Mucosa of gallbladder (tissue), 1 donor: ENCODE data around the gene CMIP. TPM values are rescaled to one million over a fixed set of nuclear protein-coding genes. Genes with fewer than 3 reads are reported as not detected.

ENCODE experiments used
- DNase-seq: peaks from one replicate; pipeline ENCODE4 v3.0.0-alpha.2; 2020; ENCODE audit warnings: low spot score
- total RNA-seq: library from RNA; stranded (reverse); gene quantifications from one replicate; pipeline ENCODE4 v1.2.1, GENCODE V29; 2021
- donor health status: DM: no; HTN: no; CAD: no.

CMIP gene
- total RNA-seq, 1 donor from 2014 or later = 95.5 TPM

GRCh38 chr16:81637336-81638235, 193.0 kb downstream of the CMIP start:
- DNase-seq = no peak

GRCh38 chr16:81638286-81638945, 193.8 kb downstream of the CMIP start:
- DNase-seq = no peak

GRCh38 chr16:81639348-81639747, 194.7 kb downstream of the CMIP start:
- no peak for DNase-seq

DNA sequence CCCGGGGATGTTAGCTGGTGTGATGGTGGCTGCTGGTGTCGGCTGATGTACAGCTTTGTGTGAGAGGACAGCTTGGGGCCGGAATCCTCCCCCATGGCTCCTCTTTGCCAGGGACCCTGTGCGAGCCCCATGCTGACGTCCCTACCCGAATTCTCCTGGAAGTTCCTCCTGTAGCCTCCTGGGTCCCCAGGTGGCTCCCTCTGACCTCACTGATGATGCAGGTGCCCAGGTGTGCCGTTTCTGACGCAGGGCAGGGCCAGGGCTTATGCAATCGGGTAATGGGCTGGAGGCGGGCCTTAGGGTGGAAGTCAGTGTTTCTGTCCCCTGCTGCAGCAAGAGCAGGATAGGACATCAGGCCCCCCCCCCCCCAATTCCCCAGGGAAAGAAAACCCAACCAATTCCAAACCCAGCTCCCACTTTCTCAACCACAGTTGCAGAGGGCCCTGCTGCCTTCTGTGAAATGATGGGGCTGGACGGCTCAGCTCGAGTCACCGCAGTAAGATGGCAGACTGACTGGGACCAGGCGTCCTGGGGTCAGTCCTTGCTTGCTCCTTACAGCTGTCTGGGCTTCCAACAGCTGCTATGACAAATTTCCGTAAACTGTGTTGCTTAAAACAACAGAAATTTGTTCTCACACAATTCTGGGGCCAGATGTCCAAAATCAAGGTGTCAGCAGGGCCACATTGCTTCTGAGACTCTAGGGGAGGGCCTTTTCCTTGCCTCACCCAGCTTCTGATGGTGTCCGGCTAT, 195.5 kb downstream of the CMIP start:
- no peak for DNase-seq

DNA sequence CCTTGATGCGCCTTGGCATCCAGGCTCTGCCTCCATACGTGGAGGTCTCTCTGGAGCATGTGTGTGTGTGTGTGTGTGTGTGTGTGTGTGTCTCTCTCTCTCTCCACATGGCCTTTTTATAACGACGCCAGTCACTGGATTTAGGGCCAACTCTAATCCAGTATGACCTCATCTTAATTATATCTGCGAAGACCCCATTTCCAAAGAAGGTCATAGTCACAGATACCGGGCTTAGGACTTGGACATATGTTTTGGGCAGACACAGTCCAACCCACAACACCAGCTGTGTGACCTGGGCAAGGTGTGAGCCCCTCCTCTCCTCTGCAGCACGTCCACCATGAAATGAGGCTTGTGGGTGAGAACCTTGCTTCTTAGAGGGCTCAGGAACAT, 196.1 kb downstream of the CMIP start:
- no peak for DNase-seq

- no peak for DNase-seq
Measured at GRCh38 chr16:81641395-81642106, 196.9 kb downstream of the CMIP start.

DNA sequence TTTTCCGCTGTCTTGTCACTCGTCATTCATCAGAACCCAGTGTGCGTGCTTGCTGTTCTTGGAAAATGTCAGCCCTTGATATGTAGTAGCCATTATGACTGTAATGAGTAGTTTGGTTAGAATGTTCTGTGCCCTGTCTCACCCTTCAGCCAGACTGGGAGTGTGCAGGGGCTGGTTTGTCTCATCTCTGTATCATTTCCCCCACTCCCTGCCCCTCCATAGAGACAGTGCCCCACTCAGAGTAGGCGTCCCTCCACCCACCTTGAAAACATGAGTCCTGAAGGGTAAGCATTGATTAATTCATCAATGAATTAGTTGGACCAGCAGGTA, 197.5 kb downstream of the CMIP start:
- DNase-seq = no peak

- DNase-seq = no peak
Measured at GRCh38 chr16:81642943-81643342, 198.3 kb downstream of the CMIP start.

DNA sequence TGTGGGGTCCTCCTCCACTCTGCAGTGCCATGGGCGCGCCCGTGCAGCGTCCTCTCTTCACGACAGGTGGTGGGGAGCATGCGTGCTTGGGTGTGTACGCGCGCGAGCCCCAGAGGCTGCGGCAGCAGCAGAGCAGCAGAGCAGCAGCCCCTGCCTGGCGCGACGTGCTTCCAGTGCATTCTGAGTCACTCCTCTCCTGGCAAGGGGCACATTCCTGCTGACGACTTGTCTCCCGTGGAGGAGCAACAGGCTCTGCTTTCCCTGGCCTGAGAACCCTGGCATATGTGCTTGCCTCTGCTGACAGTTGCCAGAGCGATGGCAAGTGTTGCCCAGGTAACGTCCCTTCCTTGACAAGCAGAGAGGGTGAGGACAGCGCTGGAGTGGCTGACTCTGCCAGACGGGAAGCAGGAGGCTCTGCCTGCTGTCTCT, 200.7 kb downstream of the CMIP start:
- DNase-seq = peak; percentile 79

GRCh38 chr16:81645925-81646324, 201.3 kb downstream of the CMIP start:
- DNase-seq = no peak

GRCh38 chr16:81646561-81646960, 202.0 kb downstream of the CMIP start:
- DNase-seq = no peak

DNA sequence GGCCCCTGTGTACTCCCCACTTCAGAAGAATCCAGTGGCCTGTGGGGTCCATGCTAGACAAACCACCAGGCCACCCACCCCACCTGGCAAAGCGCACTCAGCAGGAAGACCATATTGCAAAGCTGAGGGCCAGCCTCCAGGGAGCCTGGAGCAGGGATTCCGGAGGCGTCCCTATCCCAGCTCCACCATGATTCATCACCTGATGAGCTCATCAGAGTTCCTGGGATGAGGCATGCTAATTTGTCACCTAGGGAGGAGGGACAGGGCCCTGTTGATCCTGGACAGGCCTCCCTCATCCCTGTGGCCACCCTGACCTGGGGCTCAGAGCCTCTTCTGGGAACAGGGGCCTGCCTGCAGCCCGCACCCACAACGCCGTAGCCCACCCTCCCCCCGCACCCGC, 202.9 kb downstream of the CMIP start:
- DNase-seq = no peak

GRCh38 chr16:81649561-81650184, 205.1 kb downstream of the CMIP start:
- no peak for DNase-seq

GRCh38 chr16:81650281-81650680, 205.7 kb downstream of the CMIP start:
- DNase-seq = no peak

DNA sequence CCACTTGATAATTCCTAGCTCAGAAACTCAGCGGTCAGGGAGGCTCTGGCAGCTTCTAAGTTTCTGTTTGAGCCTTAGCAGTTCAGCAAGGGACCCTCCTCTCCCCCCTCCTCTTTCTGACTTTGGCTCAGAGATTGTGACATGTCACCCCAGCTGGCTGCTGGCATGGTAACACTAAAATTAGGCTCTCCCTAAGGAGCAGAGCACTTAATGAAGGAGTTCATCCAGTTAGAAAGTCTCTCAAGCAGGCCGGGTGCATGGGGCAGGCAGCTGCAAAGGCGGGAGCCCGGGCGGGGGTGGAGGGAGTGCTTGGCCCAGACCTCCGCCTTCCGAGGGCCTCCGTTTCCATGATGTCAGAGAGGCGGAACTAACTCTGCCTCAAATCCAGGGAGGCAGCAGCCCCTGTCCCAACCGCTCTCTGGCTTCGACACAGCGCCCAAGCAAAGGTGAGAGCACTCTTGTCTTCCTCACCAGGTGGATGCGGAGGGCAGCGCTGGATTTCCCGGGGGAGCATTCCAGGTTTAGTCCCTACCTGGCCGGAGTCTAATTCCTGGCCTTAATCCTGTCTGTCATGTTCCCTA, 206.5 kb downstream of the CMIP start:
- DNase-seq = peak; percentile 57

DNA sequence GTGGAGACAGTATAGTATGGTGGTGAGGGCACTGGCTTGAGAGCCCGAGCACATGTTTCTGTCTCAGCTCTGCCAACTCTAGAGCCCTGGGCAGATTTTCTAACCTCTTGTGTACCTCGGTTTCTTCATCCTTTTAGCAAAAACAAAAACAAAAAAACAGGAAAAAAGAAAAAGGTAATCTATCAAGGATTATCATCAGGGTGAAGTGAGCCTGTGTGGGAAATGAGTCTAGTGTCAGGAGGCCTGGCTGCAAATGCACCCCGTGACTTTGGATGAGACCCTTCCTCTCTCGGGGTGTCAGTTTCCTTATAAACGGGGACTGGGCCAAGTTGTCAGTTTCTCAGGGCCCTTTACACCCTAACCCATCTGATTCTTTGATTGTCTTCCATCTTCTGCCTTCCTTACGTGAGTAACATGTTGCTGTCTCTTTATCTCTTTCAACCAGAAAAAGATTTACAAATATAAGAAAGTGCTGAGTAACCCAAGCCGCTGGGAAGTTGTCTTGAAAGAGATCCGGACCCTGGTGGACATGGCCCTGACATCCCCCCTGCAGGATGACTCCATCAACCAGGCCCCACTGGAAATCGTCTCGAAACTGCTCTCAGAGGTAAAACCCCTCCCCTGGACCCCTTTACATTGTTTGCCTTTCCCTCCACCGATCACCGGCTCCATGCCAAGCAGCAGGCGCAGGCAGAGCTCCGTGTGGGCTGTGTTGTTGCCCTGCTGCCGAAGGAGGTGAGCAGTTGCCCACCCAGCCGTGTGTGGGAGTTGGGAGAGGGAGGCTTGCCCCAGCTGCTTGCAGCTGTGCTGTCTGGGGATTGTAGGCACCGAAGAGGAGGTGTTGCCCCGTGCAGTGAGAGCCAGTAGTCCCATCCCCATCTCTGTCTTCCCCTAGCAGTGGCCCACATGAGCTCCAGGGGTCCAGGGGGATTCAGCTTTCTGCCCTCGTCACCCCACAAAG, 207.4 kb downstream of the CMIP start:
- DNase-seq = no peak

GRCh38 chr16:81652798-81653505, 208.3 kb downstream of the CMIP start:
- DNase-seq = no peak

DNA sequence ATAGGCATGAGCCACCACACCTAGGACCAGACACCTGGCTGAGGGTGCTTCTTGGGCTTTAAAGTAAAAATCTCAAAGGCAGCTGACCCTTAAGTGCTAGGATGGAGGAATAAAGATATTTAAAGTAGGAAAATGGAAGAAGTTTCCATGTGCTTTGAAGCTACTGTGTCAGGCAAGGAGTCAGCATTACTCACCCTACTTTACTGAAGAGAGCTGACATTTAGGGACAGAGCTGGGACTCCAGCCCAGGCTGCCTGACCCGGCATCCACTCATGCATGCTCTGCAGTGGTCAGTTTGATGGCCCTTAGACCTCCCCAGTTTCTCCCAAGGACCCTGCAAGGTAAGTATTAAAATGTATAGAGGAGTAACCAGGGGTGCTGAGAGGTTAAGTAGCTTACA, 209.7 kb downstream of the CMIP start:
- DNase-seq = no peak

GRCh38 chr16:81655469-81656162, 211.0 kb downstream of the CMIP start:
- DNase-seq = no peak
